ENCODE results near the gene PCSK6. TPM values are rescaled to one million over a fixed set of nuclear protein-coding genes. Genes with fewer than 3 reads are reported as not detected.

The PCSK6 gene
- total RNA-seq, 4 donors from 2014 or later = 1.4 to 12.8 (median 6.9) TPM

DNA sequence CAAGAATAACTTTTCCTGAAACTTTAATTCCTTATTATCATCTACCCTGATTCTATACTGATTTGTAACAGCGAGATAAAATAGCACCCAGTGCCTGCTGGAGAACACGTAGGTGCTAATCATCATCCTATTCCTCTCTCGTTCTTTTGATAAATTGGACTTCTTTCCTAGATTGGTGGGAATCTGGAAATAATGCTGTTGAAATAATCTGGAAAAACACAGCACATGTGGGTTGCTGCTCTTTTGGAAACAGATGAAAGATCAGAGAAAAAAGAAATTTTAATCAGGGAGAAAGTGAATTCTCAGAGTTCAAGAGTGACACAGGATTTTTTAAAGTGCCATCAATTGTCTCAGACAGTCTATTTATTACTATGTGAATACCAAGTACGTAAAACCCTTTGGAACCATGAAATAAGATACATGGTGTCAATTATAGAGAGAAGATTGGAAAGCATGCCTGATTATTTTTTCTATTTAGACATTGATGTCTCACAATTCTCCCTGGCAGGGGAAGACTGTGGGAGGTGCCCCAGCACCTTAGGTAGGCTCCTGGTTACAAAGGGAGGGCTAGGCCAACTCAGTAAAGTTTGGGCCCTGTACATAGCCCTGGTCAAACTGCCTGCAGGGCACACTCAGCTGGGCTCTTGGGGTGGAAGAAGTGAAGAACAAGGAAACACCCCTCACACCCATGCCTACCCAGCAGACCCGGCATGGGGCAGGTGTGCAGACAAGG is 134.4 kb downstream of the PCSK6 start:
- no peak overlapping the region for H3K4me3 ChIP-seq
- no peaks in the 10 kb centered on the region for H3K27me3 ChIP-seq
- no peaks in the 10 kb centered on the region for H3K4me1 ChIP-seq
- intact Hi-C loops (cut with DNase I; ENCODE audit: low total_unique reads) = no loop called here
- no peak for DNase-seq
- no peak overlapping the region for H3K27ac ChIP-seq
- H3K9me3 ChIP-seq = no peaks in the 10 kb centered on the region
- no peak for TF ChIP-seq CTCF (IDR thresholded peaks at IDR 0.05)
- no peak for TF ChIP-seq POLR2A (IDR thresholded peaks at IDR 0.05)
- H3K36me3 ChIP-seq = no peaks in the 10 kb centered on the region

DNA sequence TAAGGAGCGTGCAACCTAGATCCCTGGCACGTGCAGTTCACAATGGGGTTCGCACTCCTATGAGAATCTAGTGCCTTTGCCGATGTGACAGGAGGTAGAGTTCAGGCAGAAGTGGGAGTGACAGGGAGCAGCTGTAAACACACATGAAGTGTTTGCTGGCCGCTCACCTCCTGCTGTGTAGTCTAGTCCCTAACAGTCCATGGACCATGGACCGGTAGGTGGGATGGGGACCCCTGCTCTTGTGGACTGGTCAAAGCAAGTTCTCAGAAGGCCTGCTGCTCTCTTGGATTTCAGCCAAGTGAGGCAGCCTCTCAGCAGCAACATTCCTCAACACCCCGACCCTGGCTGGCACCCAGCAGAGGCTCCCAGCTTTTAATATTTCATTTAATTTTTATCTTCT is 136.3 kb downstream of the PCSK6 start:
- H3K36me3 ChIP-seq = no peaks in the 10 kb centered on the region
- no peak overlapping the region for H3K27ac ChIP-seq
- no peaks in the 10 kb centered on the region for H3K27me3 ChIP-seq
- intact Hi-C loops (cut with DNase I; ENCODE audit: low total_unique reads) = no loop called here
- no peak overlapping the region for H3K4me3 ChIP-seq
- TF ChIP-seq POLR2A (IDR thresholded peaks at IDR 0.05) (no peak), CTCF (IDR thresholded peaks at IDR 0.05) (no peak)
- no peaks in the 10 kb centered on the region for H3K9me3 ChIP-seq
- no peaks in the 10 kb centered on the region for H3K4me1 ChIP-seq
- no peak for DNase-seq

GRCh38 chr15:101351736-101352135 is 137.8 kb downstream of the PCSK6 start:
- Histone ChIP-seq H3K27me3 (no peaks in the 10 kb centered on the region), H3K9me3 (no peaks in the 10 kb centered on the region), H3K36me3 (no peaks in the 10 kb centered on the region), H3K4me3 (no peak overlapping the region), H3K4me1 (no peaks in the 10 kb centered on the region), H3K27ac (no peak overlapping the region)
- intact Hi-C loops (cut with DNase I; ENCODE audit: low total_unique reads) = no loop called here
- TF ChIP-seq POLR2A (IDR thresholded peaks at IDR 0.05) (no peak), CTCF (IDR thresholded peaks at IDR 0.05) (no peak)
- no peak for DNase-seq

- intact Hi-C loops (cut with DNase I; ENCODE audit: low total_unique reads) = no loop called here
- H3K9me3 ChIP-seq = no peaks in the 10 kb centered on the region
Measured at GRCh38 chr15:101349047-101349951, 140.2 kb downstream of the PCSK6 start.

More at GRCh38 chr15:101349047-101349951, 140.2 kb downstream of the PCSK6 start:
- Histone ChIP-seq H3K36me3 (no peaks in the 10 kb centered on the region), H3K27ac (no peak overlapping the region), H3K27me3 (no peaks in the 10 kb centered on the region), H3K4me3 (no peak overlapping the region), H3K4me1 (no peaks in the 10 kb centered on the region)
- TF ChIP-seq POLR2A (IDR thresholded peaks at IDR 0.05) = no peak
- TF ChIP-seq CTCF (IDR thresholded peaks at IDR 0.05) = no peak
- no peak for DNase-seq

Data from uterus (tissue), 4 donors.